Ascending aorta (tissue), 2 donors: ENCODE results near the gene AXDND1. TPM values are rescaled to one million over a fixed set of nuclear protein-coding genes. Genes with fewer than 3 reads are reported as not detected.

Source experiments
- DNase-seq, 2 donors: peaks; one replicate each; pipeline ENCODE4 v3.0.0-alpha.2; 2019; ENCODE audit warnings: low spot score in 2 of 2
- H3K27ac ChIP-seq, 2 donors: fragments of 200-600 bp; sonication (generic); one replicate each; pipeline ENCODE4 v1.5.1; 2016 to 2017; ENCODE audit warnings: mild to moderate bottlenecking in 1 of 2
- H3K27me3 ChIP-seq: fragments of 200-600 bp; sonication (generic); one replicate; pipeline ENCODE4 v1.5.1; 2017
- H3K36me3 ChIP-seq, 2 donors: fragments of 200-600 bp; sonication (generic); one replicate each; pipeline ENCODE4 v1.5.1; 2016
- H3K4me1 ChIP-seq, 2 donors: fragments of 200-600 bp; sonication (generic); one replicate each; pipeline ENCODE4 v1.5.1; 2016 to 2017; ENCODE audit warnings: mild to moderate bottlenecking in 1 of 2
- H3K4me3 ChIP-seq, 2 donors: fragments of 200-600 bp; sonication (generic); one replicate each; pipeline ENCODE4 v1.5.1; 2016 to 2017; ENCODE audit warnings: mild to moderate bottlenecking in 1 of 2
- H3K9me3 ChIP-seq, 2 donors: fragments of 200-600 bp; sonication (generic); one replicate each; pipeline ENCODE4 v1.5.1; 2016
- intact Hi-C: fragments of 100-400 bp; cut with DNase I; formaldehyde crosslinking; loops from one replicate; pipeline ENCODE4 v1.15.1; 2023
- total RNA-seq: library from RNA; depleted of rRNA; stranded (reverse); fragments of >200 nt; gene quantifications from one replicate; pipeline ENCODE4 v1.1.0, GENCODE V29; 2016
- TF ChIP-seq, protein P1 (sequence below), 3 experiments: fragments of 200-600 bp in 2 of 3; fragments of 450-650 bp in 1 of 3; sonication (generic) in 2 of 3; IDR thresholded peaks; one replicate each; pipeline ENCODE4 v1.5.1; 2016 to 2019; ENCODE audit warnings: antibody characterized with exemption in 3 of 3, mild to moderate bottlenecking in 1 of 3, moderate library complexity in 1 of 3

AXDND1 gene
- total RNA-seq, 1 donor from 2014 or later, result not detected

DNA sequence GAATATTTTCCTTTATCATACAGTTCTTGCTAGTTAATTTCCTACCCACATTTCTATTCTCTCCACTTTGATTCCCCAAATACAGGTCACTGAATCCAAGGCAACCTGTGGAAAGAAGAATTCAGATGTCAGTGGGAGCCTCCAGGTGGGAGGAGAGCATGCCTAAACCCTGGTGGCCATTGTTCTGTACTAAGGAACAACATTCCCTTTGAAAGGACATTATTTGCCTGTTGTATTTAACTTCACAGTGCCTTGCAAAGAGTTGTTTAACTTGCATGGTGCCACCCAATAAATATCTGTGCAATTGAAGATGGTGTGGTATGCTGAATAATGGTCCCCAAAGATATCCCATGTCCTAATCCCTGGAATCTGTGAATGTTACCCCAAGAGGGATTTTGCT, 188.7 kb downstream of the AXDND1 start:
- no peaks in the 10 kb centered on the region for H3K36me3 ChIP-seq
- no peaks in the 10 kb centered on the region for H3K9me3 ChIP-seq
- no peaks in the 10 kb centered on the region for H3K27me3 ChIP-seq
- H3K27ac ChIP-seq, result no peak overlapping the region
- no peaks in the 10 kb centered on the region for H3K4me1 ChIP-seq
- TF ChIP-seq, protein P1, sequence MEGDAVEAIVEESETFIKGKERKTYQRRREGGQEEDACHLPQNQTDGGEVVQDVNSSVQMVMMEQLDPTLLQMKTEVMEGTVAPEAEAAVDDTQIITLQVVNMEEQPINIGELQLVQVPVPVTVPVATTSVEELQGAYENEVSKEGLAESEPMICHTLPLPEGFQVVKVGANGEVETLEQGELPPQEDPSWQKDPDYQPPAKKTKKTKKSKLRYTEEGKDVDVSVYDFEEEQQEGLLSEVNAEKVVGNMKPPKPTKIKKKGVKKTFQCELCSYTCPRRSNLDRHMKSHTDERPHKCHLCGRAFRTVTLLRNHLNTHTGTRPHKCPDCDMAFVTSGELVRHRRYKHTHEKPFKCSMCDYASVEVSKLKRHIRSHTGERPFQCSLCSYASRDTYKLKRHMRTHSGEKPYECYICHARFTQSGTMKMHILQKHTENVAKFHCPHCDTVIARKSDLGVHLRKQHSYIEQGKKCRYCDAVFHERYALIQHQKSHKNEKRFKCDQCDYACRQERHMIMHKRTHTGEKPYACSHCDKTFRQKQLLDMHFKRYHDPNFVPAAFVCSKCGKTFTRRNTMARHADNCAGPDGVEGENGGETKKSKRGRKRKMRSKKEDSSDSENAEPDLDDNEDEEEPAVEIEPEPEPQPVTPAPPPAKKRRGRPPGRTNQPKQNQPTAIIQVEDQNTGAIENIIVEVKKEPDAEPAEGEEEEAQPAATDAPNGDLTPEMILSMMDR (IDR thresholded peaks at IDR 0.05), result no peak
- intact Hi-C loops, result no loop called here
- no peak overlapping the region for H3K4me3 ChIP-seq
- no peak for DNase-seq

DNA sequence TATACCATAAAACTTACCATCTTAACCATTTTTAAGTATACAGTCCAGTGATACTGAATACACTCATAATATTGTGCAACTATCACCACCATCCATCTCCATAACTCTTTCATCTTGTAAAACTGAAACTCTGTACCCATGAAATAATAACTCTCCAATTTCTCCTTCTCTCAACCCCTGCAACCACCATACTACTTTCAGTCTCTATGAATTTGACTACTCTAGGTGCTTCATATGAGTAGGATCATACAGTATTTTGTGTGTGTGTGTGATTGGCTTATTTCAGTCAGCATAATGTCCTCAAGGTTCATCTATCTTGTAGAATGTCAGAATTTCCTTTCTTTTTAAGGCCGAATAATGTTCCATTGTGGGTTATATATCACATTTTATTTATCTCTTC, 192.3 kb downstream of the AXDND1 start:
- TF ChIP-seq, protein P1 (IDR thresholded peaks at IDR 0.05), result no peak
- Histone ChIP-seq H3K36me3 (no peaks in the 10 kb centered on the region), H3K27me3 (no peaks in the 10 kb centered on the region), H3K4me3 (no peak overlapping the region), H3K9me3 (no peaks in the 10 kb centered on the region), H3K27ac (no peak overlapping the region), H3K4me1 (no peaks in the 10 kb centered on the region)
- no peak for DNase-seq
- intact Hi-C loops, result no loop called here

DNA sequence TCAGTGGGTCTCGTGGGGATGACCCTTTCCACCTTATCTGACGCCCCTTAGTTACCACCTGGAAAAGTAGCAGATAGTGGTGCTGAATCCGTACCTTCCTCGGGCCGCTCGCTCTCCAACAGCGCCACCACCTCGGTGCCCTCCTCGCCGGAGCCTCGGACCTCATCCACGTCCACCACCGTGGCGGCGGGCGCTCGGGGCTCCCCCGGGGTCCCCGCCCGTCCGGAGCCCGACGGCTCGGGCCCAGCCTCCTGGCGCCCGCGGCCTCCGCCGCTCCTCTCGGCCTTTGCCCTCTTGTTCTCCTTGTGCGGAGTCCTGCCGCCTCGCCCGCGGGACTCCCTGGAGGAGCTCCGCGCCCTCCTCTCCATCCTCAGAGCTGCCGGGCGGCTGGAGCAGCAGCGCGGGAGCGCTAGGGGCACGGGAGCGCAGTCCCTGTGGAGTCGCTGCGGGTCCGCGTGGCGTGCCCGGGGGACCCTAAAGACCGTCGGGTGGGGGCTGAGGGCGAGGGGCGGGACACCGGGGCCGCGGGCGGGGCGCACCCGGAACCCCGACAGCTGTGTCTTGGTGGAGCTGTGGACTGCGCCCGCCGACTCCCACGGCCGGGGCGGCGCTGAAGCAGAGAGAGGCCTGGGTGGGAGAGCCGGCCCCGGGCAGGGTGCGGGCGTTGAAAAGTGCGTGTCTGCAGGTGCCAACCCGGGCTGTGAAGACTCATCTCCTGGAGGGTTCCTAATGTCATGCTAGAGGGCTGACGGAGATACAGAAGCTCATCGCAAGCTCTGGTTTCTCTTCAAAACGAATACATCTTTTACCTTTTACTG, 209.9 kb downstream of the AXDND1 start, which contains the start of gene NPHS2:
NPHS2 (minus strand) TSS at position 452 of the 818 bp plus-strand sequence; CDS start at position 368, 84 bp downstream.
- no peak for DNase-seq
- TF ChIP-seq, protein P1 (IDR thresholded peaks at IDR 0.05), result no peak
- peaks cover 9% of the 10 kb centered on the region for H3K27me3 ChIP-seq
- no peak within 1 kb of the TSS for H3K27ac ChIP-seq
- intact Hi-C loops, result no loop called here
- H3K4me3 ChIP-seq, result peak within 1 kb of the TSS in 1 of 2 donors; percentile 25
- no peaks in the 10 kb centered on the region for H3K36me3 ChIP-seq
- H3K9me3 ChIP-seq, result no peaks in the 10 kb centered on the region
- no peaks in the 10 kb centered on the region for H3K4me1 ChIP-seq

DNA sequence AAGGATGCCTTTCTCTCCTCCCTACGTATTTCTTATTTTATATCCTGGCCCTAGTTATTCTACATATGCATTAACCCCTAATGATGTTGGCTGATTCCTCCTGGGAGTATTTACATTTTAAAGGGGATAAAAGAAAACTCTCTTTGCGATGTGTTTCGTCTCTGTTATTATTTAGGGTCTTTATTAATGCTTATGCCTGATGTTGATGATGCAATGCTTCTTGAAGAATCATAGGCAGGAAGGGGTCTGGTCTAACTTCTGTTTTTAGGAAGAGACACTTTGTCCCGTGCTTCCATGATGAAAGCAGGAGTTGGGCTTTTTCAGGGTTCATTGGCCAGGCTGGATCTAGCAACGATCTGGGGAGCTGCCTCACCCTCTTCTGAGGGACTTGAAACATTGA, 210.7 kb downstream of the AXDND1 start:
- DNase-seq, result no peak
- intact Hi-C loops, result no loop called here
- H3K27ac ChIP-seq, result no peak overlapping the region
- no peak overlapping the region for H3K4me3 ChIP-seq
- no peaks in the 10 kb centered on the region for H3K4me1 ChIP-seq
- H3K9me3 ChIP-seq, result no peaks in the 10 kb centered on the region
- H3K36me3 ChIP-seq, result no peaks in the 10 kb centered on the region
- H3K27me3 ChIP-seq, result peaks cover 9% of the 10 kb centered on the region
- TF ChIP-seq, protein P1 (IDR thresholded peaks at IDR 0.05), result no peak

DNA sequence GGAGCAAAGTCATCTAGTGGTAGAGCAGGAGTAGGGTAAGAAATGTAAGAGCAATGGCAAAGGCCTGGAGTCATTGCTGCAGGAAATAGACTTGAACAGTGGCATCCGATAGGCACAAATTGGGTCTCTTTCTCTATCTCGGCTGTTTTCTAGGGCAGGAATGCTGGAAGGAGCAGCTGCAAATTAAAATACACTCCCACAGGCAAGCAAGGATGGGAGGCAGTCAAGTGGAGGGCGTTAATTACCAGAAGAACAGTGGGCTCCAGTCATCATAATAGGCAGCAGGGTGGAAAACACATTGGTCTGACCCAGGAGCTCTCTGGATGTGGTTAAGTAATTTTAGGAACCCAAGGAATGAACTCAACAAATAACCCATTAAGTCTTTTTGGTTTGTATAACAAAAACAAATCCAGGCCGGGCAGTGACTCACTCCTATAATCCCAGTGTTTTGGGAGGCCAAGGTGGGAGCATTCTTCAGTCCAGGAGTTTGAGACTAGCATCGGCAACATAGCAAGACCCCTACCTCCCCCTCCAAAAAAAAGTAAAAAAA, 218.1 kb downstream of the AXDND1 start:
- H3K4me3 ChIP-seq, result no peak overlapping the region
- no peak overlapping the region for H3K27ac ChIP-seq
- DNase-seq, result no peak
- no peaks in the 10 kb centered on the region for H3K36me3 ChIP-seq
- H3K4me1 ChIP-seq, result no peaks in the 10 kb centered on the region
- intact Hi-C loops, result loop anchor here (10.0 kb wide), 1 partner anchor 499 kb away; the partner anchor contains the start of gene TOR3A
- no peaks in the 10 kb centered on the region for H3K27me3 ChIP-seq
- TF ChIP-seq, protein P1 (IDR thresholded peaks at IDR 0.05), result no peak
- H3K9me3 ChIP-seq, result peaks cover 0 to 6% of the 10 kb centered on the region in 2 donors
